Cortex of kidney (tissue), 1 donor: Measurements from ENCODE around the gene OR2T11.
"Not testable (repeated sequence)": the region's sequence is repeated elsewhere in the genome, so short reads cannot be mapped to it uniquely, and the experiment has no call there.

ENCODE experiments used
- DNase-seq: peaks from one replicate; lab custom pipeline; 2025; lab: John Stamatoyannopoulos, UW

Gene OR2T11, protein sequence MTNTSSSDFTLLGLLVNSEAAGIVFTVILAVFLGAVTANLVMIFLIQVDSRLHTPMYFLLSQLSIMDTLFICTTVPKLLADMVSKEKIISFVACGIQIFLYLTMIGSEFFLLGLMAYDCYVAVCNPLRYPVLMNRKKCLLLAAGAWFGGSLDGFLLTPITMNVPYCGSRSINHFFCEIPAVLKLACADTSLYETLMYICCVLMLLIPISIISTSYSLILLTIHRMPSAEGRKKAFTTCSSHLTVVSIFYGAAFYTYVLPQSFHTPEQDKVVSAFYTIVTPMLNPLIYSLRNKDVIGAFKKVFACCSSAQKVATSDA

DNA sequence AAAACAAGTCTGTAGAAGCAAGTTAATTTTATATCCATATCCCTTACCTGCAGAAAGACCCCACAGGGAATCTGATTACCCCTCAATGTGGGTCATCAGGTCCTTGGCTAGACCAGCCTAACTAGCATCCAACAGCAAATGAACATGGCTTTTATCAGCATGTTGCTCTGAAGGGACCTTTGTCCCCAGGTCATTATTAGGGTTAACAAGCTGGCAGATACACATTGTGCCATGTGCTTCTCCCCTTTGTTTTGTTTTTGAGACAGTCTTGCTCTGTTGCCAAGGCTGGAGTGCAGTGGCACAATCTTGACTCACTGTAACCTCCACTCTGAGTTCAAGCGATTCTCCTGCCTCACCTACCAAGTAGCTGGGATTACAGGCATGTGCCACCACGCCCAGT, at the start of gene OR2T11:
OR2T11 (minus strand) TSS at position 101 of the 400 bp plus-strand sequence. CDS start 7,963 bp downstream, outside the sequence.
- DNase-seq, result not testable (repeated sequence)

DNA sequence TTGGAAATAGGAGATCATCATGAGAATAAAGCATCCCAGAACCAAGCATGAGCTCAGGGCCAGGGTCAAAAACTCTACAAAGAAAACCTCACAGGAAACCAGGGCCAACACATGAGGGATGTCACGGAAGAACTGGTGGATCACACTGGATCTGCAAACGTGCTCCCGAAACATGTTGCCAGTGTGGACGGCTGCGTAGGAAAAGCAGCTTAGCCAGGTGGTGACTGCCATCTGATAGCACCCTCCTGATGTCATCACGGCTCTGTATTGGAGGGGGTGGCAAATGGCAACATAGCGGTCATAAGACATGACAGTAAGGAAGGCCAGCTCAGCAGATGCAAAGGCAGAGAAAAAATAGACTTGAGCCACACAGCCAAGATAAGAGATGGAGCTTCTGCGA, 46.8 kb upstream of the OR2T11 start:
- DNase-seq, result no peak

DNA sequence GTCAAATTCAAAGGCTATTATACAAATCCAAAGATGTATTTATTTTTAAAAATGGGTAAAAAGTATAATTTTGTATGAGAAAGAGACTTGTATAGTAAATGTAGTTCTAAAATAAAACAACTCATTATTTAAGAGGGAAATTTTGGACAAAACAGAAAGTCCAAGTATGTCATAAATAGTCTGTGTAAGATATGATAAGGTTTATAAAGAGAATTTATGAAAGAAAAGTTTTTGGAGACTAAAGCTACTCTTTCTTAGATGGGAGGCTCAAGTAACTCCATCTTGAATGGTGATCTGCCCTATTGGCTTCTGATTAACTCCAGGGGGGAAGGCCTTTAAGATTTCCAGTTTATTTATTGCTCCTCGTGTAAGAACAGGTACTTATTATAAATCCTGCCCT, 35.1 kb upstream of the OR2T11 start:
- DNase-seq, result no peak

DNA sequence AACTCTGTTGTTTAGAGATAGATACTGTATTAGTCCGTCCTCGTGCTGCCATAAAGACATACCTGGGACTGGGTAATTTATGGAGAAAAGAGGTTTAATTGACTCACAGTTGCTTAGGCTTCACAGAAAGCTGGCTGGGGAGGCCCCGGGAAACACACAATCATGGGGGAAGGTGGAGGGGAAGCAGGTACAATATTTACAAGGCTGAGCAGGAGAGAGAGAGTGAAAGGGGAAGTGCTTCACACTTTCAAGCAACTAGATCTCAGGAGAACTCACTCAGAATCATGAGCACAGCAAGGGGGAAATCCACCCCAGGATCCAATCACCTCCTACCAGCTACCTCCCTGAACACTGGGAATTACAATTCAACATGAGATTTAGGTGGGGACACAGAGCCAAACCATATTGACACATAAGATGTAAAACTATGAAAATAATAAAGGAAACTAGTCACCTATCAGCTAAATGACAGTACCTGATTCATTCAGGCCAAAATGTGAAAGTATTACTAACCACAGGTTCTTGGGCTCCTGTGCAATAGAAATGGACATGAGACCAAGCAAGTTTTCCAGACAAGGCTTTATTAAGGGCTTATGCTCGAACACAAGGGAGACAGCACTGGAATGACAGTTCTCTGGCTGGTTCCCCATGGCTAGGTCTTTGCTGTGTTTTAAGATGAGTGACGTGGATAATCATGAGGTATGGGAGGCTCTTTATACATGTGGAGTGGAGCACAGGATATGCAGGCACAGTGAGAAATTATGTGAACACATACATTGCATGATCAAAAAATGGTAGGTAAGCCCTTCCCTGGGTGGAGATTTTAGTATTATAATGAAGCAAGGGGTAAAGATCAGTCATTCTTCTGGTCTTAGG, 28.8 kb upstream of the OR2T11 start:
- not testable (repeated sequence) for DNase-seq

DNA sequence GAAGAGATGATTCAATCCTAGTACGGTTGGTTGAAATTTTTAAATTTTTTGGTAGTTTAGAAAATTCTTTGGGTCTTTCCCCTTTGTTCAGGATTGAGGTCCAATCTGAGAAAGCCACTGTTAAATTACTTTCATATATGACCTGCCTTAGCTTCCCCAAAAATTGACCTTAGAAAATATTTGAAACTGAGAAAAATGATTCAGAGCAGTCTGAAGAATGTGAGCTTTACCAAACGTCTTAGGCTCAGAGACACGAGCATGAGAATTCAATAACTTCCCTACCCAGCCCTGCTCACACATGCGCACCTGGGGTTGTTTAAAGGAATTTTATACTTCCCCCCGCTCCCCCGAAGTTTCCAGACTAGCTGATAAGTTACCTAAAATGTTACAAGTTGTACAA, 21.9 kb upstream of the OR2T11 start:
- DNase-seq, result not testable (repeated sequence)

DNA sequence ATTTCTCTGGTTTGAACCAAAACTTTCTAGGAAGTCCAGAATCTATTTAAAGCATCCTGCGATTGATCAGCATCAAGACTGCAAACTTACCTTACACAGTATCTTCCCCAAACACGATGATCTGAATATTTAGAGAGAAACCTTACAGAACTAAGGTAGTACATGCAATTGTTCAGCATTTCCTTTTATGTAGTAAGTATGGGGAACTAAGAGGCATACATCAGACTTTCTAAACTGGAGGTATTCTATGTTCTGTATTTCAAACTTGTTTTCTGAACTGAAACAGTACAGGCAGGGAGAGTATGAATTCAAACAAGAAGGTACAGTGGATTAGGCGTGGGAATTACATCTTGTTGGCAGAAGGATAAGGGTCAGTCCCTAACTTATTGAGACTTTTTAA, 20.5 kb upstream of the OR2T11 start, which contains the start of gene OR2T27:
OR2T27 (minus strand) TSS at position 175 of the 400 bp plus-strand sequence. CDS start 4,644 bp downstream, outside the sequence.
- DNase-seq, result not testable (repeated sequence)

DNA sequence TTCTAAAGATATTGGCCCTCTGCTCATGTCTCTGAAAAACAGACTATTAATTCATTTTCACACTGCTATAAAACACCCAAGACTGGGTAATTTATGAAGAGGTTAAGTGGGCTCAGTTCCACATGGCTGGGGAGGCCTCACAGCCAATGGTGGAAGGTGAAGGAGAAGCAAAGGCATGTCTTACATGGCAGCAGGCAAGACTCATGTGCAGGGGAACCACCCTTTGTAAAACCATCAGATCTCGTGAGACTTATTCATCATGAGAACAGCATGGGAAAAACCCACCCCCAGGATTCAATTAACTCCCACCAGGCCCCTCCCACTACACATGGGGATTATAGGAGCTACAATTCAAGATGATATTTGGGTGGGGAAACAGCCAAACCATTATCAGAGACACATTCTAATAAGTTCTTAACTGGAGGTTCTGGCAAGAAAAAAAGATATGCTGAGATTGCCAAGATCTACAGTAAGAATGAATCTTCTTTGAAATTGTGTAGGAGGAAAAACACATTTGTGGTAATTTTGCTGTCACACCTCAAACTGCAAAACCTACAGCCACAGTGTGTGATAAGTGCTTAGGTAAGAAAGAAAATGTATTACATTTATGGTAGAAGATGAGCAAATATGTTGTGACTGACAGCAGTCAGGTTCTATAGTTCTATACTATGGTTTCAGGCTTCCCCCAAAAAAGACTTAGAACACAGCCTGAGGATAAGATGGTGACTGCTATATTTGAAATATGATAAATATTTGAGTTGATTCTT, 14.1 kb upstream of the OR2T11 start:
- not testable (repeated sequence) for DNase-seq

DNA sequence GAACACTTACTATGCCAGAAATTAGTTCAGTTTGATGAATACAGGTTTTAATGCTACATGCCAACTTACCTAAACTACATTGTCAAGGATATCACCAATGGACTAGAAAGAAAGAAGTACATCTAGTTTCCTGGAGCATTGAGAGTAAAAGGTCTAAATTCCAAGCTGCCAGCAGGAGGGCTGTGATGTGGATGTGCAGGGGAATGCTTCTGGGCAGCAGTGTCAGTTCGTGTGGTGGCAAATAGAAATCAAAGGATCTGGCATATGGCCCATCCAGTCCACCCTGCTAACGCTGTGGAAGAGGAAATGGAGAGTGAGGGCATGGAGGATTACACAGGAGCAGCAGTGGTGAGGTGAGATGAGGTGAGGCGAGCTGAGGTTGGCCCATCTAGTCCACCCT, 10.3 kb upstream of the OR2T11 start, which contains the start of gene OR2T35:
OR2T35 (minus strand) TSS at position 101 of the 400 bp plus-strand sequence. CDS start 6,020 bp downstream, outside the sequence.
- DNase-seq, result not testable (repeated sequence)

DNA sequence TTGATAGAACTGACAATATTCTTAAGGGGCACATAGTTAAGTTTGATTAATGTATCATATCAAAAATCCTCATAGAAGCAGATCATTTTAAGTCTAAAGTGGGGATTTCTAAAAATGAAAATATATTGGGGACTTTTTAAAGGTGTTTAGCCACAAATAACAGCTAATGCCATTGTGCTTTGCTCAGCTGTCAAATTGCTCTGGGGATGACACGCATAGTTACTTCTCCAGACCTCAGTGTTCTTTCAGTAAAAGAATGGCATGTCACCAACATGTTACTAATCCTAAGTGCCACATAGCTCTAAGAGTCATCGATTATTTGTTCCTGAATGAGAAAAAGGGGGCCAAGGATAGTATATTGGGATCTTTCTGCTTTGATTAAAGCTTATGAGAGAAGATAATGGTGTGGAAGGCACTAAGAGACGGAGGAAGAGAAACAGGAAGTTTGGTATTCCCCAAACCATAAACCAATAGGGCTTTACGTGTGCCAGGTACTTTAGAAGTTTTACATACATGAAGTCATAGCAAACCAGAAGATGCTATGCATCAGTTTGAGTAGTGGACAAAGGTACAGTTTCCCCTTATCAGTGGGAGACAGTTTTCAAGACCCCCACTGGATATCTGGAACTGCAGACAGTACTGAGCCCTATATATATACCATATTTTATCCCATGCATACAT, 8.2 kb upstream of the OR2T11 start:
- DNase-seq, result not testable (repeated sequence)

DNA sequence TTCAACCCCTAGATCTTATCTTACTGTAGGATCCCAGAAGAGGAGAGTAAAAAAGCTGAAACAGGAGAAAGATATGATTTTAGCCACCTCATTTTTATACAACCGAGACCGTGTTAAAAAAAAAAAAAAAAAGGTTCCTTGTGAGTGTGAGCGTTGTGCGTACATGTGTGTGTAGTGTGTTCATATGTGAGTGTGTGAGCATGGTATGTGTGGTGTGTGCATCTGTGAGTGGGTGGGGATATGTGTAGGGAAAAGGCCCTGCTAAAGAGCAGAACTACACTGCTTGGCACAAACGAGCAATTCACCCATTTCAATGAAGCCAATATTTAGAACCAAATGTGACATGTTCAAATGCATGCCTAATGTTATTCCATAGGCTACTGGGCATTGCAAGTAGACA, 6.7 kb upstream of the OR2T11 start:
- DNase-seq, result not testable (repeated sequence)

DNA sequence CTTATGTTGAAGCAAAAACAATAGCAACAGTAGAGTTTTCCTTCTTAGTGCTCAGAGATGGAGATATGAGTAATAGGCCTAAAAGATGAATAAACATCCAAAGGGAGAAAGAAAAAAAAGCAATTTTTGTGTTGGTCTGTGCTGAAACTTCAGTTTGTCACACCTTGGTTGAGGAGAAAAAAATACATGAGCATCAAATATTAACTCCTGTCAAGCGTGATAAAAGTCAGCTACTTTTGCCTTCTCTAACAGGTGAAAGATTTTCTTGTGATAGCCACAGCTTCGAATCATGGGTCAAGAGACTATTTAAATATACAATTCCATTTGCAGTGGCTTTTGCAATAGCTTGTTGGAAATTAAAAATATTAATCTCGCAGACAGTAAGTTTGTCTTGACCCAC, 6.0 kb upstream of the OR2T11 start:
- DNase-seq, result not testable (repeated sequence)

DNA sequence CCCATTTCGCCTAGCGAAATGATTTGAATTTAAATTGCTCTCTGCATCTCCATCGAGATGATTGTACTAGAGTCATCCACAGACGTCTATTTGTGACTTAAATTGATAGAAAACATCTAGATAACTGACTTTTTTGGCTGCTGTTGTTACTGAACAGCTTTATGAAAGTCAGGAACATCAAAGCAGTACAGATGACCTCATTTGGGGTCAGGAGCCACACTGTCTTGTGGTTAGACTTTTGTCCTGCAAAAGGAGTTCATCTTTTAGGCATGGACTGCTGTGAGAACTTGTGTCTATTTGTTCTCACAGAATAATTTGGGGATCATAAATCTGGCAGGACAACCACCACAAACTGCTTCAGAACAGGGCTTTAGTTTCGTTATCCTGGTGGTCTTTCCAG, 4.8 kb upstream of the OR2T11 start:
- DNase-seq, result not testable (repeated sequence)

DNA sequence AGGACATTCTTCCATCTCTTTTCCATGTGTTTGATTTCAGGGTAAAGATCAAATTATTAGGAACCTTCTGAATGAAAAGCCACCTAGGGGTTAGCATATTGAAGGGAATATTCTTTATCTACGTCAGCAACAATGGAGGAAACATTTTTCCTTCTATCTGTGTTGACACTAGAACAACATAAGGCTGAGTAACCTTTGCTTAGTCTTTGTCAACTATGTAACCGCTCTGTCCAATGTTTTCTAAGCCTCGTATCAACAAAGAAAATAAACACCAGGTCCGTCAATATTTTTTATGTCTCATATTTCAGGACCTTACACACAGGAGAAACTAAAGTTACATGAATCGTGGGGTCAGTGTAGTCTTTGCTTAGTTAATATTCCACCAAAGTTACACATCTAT, 1.7 kb upstream of the OR2T11 start:
- not testable (repeated sequence) for DNase-seq

DNA sequence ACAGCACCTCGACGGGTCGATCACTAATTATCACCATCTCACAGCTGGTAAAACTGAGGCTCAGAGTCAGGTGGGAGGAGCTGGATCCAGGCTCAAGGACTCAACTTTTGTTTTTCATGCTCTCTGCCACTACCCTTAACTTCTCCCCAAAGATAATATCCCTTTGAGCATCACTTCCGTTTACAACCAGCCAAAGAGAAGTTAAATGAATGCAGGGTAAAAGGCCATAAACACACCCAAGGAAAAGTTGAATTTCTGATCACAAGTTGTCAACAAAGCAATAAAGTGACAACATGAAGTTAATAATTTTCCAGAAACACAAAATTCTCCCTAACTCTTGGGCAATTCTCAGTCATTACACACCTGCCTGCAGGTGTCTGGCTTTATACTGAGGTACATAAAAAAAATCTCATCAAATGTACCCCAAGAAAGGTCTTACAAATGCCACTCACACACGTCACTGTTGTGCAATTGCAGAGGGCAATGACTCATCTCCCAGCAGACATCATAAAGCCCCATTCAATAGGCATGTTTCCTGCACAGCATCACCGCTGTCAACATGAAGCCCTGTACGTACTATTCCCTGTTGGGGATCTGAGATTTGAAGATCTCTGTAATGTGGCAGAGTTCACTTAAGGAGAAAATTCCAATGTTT, 3.4 kb downstream of the OR2T11 start:
- DNase-seq, result no peak

DNA sequence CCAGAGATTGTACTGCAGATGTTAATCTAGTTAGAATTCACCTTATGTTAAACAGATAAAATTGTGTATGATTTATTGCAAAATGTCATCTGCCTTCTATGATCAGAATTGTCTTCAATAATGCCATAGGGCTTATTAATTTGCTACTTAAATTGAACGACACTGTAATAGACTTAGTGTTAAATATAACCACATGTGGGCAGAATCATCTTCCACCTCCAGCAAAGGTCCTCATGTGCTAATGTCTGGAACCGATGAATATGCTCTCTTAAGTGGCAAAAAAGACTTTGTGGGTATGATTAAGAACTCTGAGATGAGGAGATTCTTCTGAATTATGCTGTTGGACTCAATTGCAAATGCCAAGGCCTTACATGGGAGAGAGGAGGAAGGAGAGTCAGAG, 4.3 kb downstream of the OR2T11 start:
- no peak for DNase-seq

DNA sequence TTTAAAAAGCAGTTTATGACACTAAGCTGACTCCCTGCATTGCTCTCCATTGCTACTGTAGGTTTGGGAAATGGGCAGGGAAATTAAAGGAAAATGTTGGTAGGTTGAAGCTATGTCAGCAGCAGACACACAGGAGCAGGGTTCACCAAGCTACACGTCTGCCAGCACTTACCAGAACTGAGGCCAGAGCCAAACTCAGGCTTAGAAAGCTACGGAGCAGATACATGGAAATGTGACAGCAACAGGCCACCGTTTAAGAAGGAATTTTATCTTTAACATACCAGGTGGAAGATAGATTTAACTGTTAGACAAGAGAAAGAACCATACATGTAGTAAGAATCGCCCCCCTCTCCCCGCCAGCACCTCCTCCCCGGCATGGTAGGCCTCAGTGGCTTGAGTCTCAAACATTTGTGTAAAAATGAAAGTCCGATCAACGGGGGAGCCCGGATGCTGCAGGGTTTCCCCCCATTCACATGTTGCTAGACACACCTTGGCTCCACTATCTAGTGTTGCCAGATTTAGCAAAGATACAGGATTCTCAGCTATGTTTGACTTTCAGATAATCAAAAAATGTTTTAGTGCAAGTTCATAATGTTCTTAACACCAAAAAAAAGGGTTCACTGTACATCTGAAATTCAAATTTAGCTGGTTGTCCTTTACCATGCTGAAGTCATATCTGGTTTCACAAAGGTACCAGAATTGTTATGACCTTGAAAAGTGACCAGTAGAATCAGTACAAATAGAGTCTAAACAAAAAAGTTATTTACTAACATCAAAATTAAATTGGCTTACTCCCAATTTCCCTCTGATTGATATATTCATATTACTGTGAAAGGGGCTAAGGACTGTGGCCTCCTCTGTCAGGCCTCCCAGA, 6.7 kb downstream of the OR2T11 start:
- DNase-seq, result no peak

DNA sequence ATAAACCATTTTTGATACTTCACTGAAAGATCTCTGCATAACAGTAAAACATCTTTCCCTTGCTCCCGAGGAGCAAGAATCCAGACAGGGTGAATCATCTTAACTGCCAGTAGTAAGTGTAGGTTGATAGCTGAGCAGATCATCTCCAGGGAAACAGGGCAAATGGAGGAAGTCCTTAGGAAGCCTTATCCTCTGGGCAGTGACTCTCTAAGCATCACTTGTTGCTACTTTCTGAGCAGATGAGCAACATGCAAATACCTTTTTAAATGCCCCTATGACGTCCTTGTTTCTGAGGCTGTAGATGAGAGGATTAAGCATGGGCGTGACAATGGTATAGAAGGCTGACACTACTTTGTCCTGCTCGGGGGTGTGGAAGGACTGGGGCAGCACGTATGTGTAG, 8.9 kb downstream of the OR2T11 start:
- DNase-seq, result no peak

DNA sequence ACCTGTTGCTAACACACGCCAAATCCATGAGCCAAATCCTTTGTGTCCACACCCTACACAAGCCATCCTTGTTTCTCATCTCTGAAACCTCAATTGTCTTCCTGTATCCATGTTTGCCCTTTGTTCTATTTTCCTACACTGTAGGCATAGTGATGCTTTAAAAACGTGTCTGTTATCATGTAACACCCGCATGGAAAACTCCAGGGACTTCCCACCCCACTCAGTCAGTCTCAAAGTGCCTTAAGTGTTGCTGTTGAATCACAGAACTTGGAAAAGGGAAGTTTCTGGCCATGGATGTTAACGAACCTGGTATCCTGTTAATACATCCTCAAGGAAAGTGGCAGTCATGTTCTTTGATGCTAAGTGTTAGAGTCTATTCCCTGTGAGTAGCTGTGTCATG, 9.7 kb downstream of the OR2T11 start:
- DNase-seq, result no peak

DNA sequence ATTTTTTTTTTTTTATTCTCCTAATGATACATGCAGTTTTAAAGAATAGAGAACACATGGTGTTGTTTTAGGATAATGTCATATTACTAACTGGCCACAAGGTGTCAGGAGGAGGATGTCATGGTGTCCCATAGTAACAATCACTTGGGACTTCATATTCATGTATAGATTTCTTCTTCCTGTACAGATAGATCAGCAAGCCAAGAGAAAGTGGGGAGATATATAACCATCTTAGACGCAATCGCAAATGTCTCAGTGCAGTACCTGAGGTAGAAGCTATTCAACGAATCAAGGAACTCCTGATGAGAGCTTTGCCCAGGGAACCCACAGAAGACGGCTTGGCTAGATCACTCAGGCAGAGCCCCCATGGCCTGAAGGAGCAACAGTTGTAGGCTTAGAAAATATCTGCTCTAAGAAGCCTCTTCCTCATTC, 12.3 kb downstream of the OR2T11 start:
- DNase-seq, result no peak

DNA sequence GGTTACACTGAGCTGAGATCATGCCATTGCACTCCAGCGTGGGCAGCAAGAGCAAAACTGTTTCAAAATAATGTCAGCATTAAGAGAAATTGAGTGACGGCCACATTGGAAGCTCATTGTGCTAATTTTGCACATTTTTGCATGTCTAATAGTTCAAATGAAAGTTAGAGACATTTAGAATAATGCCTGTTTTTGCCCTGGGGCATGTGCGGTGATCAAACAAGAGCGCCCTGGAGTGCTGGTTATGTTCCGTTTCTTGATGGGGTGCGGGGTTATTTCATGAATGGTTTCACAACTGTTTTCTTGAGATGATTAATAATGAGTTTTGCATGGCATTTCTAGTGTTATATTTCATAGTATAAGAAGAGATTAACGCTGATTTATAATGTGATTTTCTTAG, 13.1 kb downstream of the OR2T11 start:
- no peak for DNase-seq
